Loucy (cell line): ENCODE results near the gene ELAVL1.

ENCODE experiments used
- H2AFZ ChIP-seq: fragments of 200-600 bp; sonication (generic); 2 replicates; pipeline ENCODE4 v1.6.0; 2016; ENCODE audit warnings: antibody characterized with exemption, mild to moderate bottlenecking, low read length, moderate library complexity
- H3F3A ChIP-seq: fragments of 200-600 bp; 2 replicates; pipeline ENCODE4 v1.6.0; 2016; ENCODE audit warnings: antibody characterized with exemption, low read depth, mild to moderate bottlenecking
- H3K27me3 ChIP-seq: fragments of 200-600 bp; sonication (generic); 2 replicates; pipeline ENCODE4 v1.6.1; 2014; ENCODE audit warnings: low read length, mild to moderate bottlenecking; ENCODE audit not compliant: insufficient read depth, poor library complexity, severe bottlenecking
- H3K36me3 ChIP-seq: fragments of 200-600 bp; sonication (generic); 2 replicates; pipeline ENCODE4 v1.6.1; 2016; ENCODE audit warnings: low read length; ENCODE audit not compliant: insufficient read depth
- H3K4me1 ChIP-seq: fragments of 200-600 bp; sonication (generic); 2 replicates; pipeline ENCODE4 v1.5.1; 2014; ENCODE audit warnings: low read length, mild to moderate bottlenecking; ENCODE audit not compliant: insufficient read depth, poor library complexity, severe bottlenecking
- H3K4me2 ChIP-seq: fragments of 200-600 bp; sonication (generic); 2 replicates; pipeline ENCODE4 v1.6.0; 2014; ENCODE audit warnings: antibody characterized with exemption, low read length, low read depth, mild to moderate bottlenecking; ENCODE audit not compliant: poor library complexity, severe bottlenecking
- H3K4me3 ChIP-seq: fragments of 200-600 bp; sonication (generic); 2 replicates; pipeline ENCODE4 v1.5.1; 2014; ENCODE audit warnings: low read length, mild to moderate bottlenecking, mixed read lengths; ENCODE audit not compliant: poor library complexity, severe bottlenecking
- H3K79me2 ChIP-seq: fragments of 200-600 bp; sonication (generic); 2 replicates; pipeline ENCODE4 v1.6.1; 2014; ENCODE audit warnings: low read length; ENCODE audit not compliant: insufficient read depth
- H3K9ac ChIP-seq: fragments of 200-600 bp; sonication (generic); 2 replicates; pipeline ENCODE4 v1.6.0; 2014; ENCODE audit warnings: mild to moderate bottlenecking, low read depth, low read length, moderate library complexity; ENCODE audit not compliant: poor library complexity, severe bottlenecking
- H3K9me2 ChIP-seq: fragments of 200-600 bp; sonication (generic); replicated peaks from 2 replicates; pipeline ENCODE4 v1.6.1; 2016; ENCODE audit warnings: low read depth, low read length, mixed read lengths
- H3K9me3 ChIP-seq: fragments of 200-600 bp; sonication (generic); 2 replicates; pipeline ENCODE4 v1.6.1; 2014; ENCODE audit warnings: mild to moderate bottlenecking, antibody characterized with exemption, low read length, low read depth; ENCODE audit not compliant: insufficient read depth
- H4K20me1 ChIP-seq: fragments of 200-600 bp; sonication (generic); 2 replicates; pipeline ENCODE4 v1.6.0; 2014; ENCODE audit warnings: antibody characterized with exemption, low read length, mild to moderate bottlenecking; ENCODE audit not compliant: insufficient read depth, poor library complexity, severe bottlenecking
- CTCF ChIP-seq: fragments of 200-600 bp; sonication (generic); conservative IDR thresholded peaks from 2 replicates; pipeline ENCODE4 v1.5.1; 2014; ENCODE audit warnings: mild to moderate bottlenecking, antibody characterized with exemption, low read length
- EZH2phosphoT487 ChIP-seq: fragments of 200-600 bp; IDR thresholded peaks from 2 replicates; pipeline ENCODE4 v1.6.1; 2018; ENCODE audit warnings: antibody characterized with exemption, mild to moderate bottlenecking, moderate library complexity, borderline replicate concordance

ELAVL1 gene

DNA sequence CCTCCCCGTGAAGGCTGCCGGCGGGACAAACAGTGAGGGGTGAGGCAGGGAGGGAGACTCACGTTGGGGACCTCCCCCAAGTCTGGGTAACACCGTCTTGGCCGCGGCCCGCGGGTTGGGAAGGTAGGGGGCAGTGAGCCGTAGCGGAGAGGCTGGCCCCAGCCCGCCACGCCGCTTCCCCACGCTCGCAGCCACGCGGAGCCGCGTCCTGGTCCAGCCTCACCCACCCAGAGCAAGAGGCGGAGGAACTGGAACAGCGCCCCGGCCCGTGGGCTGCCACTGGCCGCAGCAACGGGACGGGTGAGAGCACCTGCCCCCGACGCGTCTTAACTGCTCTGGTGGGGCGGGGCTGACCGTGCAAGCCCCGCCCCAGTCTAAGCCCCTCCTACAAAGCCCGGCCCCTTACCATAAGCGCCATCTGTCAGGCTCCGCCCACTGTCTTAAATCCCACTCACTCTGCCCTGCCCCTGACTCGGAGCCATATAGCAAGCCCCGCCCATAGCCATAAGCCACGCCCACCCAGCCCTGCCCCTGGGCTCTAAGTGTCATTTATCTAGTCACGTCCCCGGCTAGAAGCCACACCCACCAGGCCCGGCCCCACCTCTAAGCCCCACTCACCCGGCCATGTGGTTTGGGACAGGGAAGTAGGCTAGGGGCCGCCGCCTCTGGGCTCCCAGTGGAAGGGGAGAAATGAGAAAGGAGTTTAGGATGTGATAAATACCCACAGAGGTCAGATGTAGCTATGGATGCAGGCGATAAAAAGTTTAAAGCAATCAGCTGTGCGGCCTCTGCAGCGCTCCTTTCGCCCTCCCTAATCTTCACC lies 45.0 kb upstream of the ELAVL1 start:
- Histone ChIP-seq H3F3A (no peaks in the 10 kb centered on the region), H3K4me2 (no peak overlapping the region), H3K4me3 (no peak overlapping the region), H2AFZ (no peak overlapping the region), H3K9me2 (no peaks in the 10 kb centered on the region), H3K27me3 (no peaks in the 10 kb centered on the region), H3K9ac (no peak overlapping the region), H3K36me3 (no peaks in the 10 kb centered on the region), H3K79me2 (no peaks in the 10 kb centered on the region), H3K4me1 (peaks cover 6% of the 10 kb centered on the region), H4K20me1 (no peaks in the 10 kb centered on the region), H3K9me3 (no peaks in the 10 kb centered on the region)
- TF ChIP-seq EZH2phosphoT487: no peak
- no peak for TF ChIP-seq CTCF

DNA sequence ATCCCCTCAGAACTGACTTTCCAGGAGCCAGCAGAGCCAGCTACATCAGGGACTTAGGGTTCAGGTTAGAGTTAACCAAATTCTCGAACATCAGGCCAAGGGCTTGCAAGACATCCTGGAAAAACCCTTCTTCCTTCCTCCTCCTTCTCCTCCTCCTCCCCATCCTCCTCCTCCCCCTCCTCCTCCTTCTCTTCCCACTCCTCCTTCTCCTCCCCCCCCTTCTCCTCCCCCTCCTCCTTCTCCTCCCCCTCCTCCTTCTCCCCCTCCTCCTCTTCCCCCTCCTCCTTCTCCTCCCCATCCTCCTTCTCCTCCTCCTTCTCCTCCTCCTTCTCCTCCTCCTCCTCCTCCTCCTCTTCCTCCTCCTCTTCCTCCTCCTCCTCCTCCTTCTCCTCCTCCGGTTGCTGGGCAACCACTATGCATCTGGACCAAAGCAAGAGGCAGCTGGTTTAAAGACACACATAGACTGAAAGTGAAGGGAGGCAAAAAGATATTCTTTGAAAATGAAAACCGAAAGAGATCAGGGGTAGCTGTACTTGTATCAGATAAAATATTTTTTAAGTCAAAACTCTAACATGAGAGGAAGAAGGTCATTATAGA lies 41.2 kb upstream of the ELAVL1 start:
- H3K9me2 ChIP-seq: no peaks in the 10 kb centered on the region
- H3K9me3 ChIP-seq: no peaks in the 10 kb centered on the region
- H3K27me3 ChIP-seq: no peaks in the 10 kb centered on the region
- H3F3A ChIP-seq: no peaks in the 10 kb centered on the region
- no peak overlapping the region for H3K4me2 ChIP-seq
- no peak overlapping the region for H3K9ac ChIP-seq
- no peaks in the 10 kb centered on the region for H3K79me2 ChIP-seq
- H4K20me1 ChIP-seq: no peaks in the 10 kb centered on the region
- TF ChIP-seq CTCF: no peak
- TF ChIP-seq EZH2phosphoT487: no peak
- H2AFZ ChIP-seq: no peak overlapping the region
- H3K4me1 ChIP-seq: no peaks in the 10 kb centered on the region
- H3K36me3 ChIP-seq: no peaks in the 10 kb centered on the region
- H3K4me3 ChIP-seq: no peak overlapping the region

- Histone ChIP-seq H3K4me2 (no peak overlapping the region), H3K79me2 (no peaks in the 10 kb centered on the region), H3K27me3 (no peaks in the 10 kb centered on the region), H3K9ac (no peak overlapping the region), H4K20me1 (no peaks in the 10 kb centered on the region), H3F3A (no peaks in the 10 kb centered on the region), H2AFZ (no peak overlapping the region), H3K4me1 (no peaks in the 10 kb centered on the region), H3K36me3 (no peaks in the 10 kb centered on the region), H3K4me3 (no peak overlapping the region), H3K9me2 (no peaks in the 10 kb centered on the region), H3K9me3 (no peaks in the 10 kb centered on the region)
- TF ChIP-seq CTCF (no peak), EZH2phosphoT487 (no peak)
Observed at GRCh38 chr19:8045872-8046568, 40.6 kb upstream of the ELAVL1 start.
